HFFc6 (cell line): Measurements from ENCODE around the gene CENPC. TPM values are rescaled to one million over a fixed set of nuclear protein-coding genes. Genes with fewer than 3 reads are reported as not detected.

Experiments
- DNase-seq: peaks from one replicate; pipeline ENCODE4 v3.0.0-alpha.2; 2018
- H3K27ac Mint-ChIP-seq: 2 replicates; pipeline ENCODE4 v1.8.0; 2020; ENCODE audit warnings: mild to moderate bottlenecking, mixed read lengths
- H3K27me3 Mint-ChIP-seq: 2 replicates; pipeline ENCODE4 v1.8.0; 2021; ENCODE audit warnings: mild to moderate bottlenecking, moderate library complexity, mixed read lengths; ENCODE audit not compliant: insufficient read depth
- H3K36me3 Mint-ChIP-seq: 2 replicates; pipeline ENCODE4 v1.8.0; 2021; ENCODE audit warnings: low read depth, mixed read lengths
- H3K4me1 Mint-ChIP-seq: 2 replicates; pipeline ENCODE4 v1.8.0; 2020; ENCODE audit warnings: low read depth, mixed read lengths
- H3K4me3 Mint-ChIP-seq: 2 replicates; pipeline ENCODE4 v1.8.0; 2020; ENCODE audit warnings: mild to moderate bottlenecking, moderate library complexity, mixed read lengths
- H3K9me3 Mint-ChIP-seq: 2 replicates; pipeline ENCODE4 v1.8.0; 2020; ENCODE audit warnings: mild to moderate bottlenecking, mixed read lengths
- total RNA-seq, 6 experiments: library from RNA; stranded (reverse); fragmentation: NEBNext Ultra II Directional; extraction: Animal tissue kit (Norgen Biotek cat#: 25700); gene quantifications; 2 replicates in 1 of 6; 3 replicates in 5 of 6; pipeline ENCODE4 v1.2.3, GENCODE V29; 2021
- TF ChIP-seq, protein P1 (sequence below): fragments of 200-600 bp; sonication (generic); IDR thresholded peaks from 2 replicates; pipeline ENCODE4 v1.5.0; 2021; ENCODE audit warnings: antibody characterized with exemption, mild to moderate bottlenecking

Gene CENPC
- total RNA-seq, 6 experiments from 2014 or later = 8.0 to 9.4 (median 9.0) TPM

DNA sequence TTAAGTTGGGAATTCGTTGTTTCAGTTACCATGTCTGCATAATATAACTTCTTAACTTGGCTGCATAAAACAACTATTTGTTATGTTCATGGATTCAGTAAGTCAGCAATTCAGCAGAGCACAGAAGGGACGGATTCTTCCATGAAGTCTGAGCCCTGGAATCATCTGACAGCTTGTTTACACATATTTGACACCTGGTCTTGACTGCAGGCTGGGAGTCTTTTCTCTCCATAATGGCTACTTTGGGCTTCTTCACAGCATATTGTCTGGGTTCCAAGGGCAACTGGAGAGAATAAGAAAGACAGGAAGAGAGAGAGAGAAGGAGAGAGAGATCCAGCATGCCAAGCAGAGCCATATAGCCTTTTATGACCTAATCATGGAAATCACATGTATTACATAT is 23.1 kb downstream of the CENPC start:
- Mint-ChIP-seq H3K27ac (no peak overlapping the region), H3K36me3 (peaks cover 43% of the 10 kb centered on the region), H3K27me3 (no peaks in the 10 kb centered on the region), H3K4me3 (no peak overlapping the region), H3K9me3 (no peaks in the 10 kb centered on the region), H3K4me1 (peaks cover 28% of the 10 kb centered on the region)
- TF ChIP-seq, protein P1, sequence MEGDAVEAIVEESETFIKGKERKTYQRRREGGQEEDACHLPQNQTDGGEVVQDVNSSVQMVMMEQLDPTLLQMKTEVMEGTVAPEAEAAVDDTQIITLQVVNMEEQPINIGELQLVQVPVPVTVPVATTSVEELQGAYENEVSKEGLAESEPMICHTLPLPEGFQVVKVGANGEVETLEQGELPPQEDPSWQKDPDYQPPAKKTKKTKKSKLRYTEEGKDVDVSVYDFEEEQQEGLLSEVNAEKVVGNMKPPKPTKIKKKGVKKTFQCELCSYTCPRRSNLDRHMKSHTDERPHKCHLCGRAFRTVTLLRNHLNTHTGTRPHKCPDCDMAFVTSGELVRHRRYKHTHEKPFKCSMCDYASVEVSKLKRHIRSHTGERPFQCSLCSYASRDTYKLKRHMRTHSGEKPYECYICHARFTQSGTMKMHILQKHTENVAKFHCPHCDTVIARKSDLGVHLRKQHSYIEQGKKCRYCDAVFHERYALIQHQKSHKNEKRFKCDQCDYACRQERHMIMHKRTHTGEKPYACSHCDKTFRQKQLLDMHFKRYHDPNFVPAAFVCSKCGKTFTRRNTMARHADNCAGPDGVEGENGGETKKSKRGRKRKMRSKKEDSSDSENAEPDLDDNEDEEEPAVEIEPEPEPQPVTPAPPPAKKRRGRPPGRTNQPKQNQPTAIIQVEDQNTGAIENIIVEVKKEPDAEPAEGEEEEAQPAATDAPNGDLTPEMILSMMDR = no peak
- no peak for DNase-seq

DNA sequence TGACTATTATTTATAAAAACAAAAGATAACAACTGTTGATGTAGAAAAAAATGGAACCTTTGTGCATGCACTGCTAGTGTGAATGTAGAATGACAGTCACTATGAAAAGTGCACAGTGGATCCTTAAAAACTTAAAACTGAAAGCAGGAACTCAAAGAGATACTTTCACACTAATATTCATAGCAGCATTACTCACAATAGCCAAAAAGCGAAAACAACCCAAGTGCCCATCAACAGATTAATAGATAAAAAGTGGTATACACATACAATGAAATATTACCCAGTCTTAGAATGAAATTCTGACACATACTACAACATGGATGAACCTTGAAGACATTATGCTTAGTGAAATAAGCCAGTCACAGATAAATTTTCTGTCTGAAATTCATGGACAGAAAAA is 23.8 kb downstream of the CENPC start:
- Mint-ChIP-seq H3K4me1 (peaks cover 28% of the 10 kb centered on the region), H3K36me3 (peaks cover 36% of the 10 kb centered on the region), H3K27ac (no peak overlapping the region), H3K27me3 (no peaks in the 10 kb centered on the region), H3K4me3 (no peak overlapping the region), H3K9me3 (no peaks in the 10 kb centered on the region)
- no peak for DNase-seq
- TF ChIP-seq, protein P1 = no peak

DNA sequence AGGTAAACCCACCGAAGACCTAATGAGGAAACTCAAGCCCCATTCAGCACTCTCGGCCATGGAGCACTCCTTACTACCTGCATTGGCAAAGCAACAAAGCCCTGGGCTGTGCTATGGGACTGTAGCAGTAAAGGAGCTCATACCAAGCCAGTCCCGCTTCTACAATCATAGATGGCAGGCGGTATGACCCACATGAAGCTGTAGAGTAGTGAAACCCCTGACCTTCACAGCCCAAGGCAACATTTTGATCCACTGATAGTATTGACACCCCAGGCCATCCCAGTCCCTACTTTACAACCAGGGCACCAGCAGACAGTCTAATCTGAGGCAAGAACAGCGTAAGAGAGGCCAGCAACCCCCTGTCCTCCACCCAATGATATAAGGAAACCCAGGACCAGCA is 25.2 kb downstream of the CENPC start:
- TF ChIP-seq, protein P1 = no peak
- peaks cover 28% of the 10 kb centered on the region for H3K36me3 Mint-ChIP-seq
- no peak for DNase-seq
- peaks cover 20% of the 10 kb centered on the region for H3K4me1 Mint-ChIP-seq
- no peak overlapping the region for H3K27ac Mint-ChIP-seq
- no peaks in the 10 kb centered on the region for H3K27me3 Mint-ChIP-seq
- H3K9me3 Mint-ChIP-seq = no peaks in the 10 kb centered on the region
- H3K4me3 Mint-ChIP-seq = no peak overlapping the region

DNA sequence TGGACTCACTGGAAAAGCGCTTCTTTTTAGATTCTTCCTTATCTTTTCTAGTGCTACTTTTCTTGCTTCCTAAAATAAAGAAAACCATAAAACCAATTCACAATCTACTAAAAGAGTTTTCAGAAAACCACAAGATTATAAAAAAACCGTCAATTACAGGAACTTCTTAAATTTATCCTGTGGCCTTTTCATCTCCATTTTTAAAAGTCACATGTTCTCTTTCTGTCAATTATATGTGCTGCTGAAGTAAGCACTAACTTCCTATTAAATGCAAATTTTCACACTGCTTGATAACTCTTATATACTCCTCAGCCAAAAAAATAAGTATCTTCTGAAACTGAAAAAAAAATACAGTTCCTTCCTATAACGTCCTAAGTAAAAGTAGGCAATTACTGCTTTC is 32.8 kb downstream of the CENPC start:
- TF ChIP-seq, protein P1 = no peak
- Mint-ChIP-seq H3K36me3 (peaks cover 23% of the 10 kb centered on the region), H3K4me3 (no peak overlapping the region), H3K4me1 (no peaks in the 10 kb centered on the region), H3K9me3 (no peaks in the 10 kb centered on the region), H3K27ac (no peak overlapping the region), H3K27me3 (no peaks in the 10 kb centered on the region)
- DNase-seq = no peak

DNA sequence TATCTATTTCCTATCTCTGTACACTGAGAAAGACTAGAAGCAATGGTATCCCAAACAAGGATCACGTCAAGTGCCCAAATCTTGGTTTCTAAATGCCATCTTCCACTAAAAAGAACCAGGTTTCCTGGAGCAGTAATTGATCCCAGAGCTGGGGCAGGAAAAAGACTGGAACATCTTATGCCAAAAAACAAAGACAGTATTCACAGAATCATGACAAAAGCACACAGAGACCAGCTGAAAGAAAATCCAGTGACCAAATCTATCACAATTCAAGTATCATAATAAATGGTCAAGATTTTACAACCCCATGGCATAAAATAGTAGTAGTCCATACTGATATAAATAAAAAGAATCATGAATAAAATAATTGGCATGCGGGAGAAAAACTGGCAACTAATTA is 44.9 kb downstream of the CENPC start:
- TF ChIP-seq, protein P1 = no peak
- DNase-seq = no peak
- H3K4me1 Mint-ChIP-seq = no peaks in the 10 kb centered on the region
- H3K27me3 Mint-ChIP-seq = no peaks in the 10 kb centered on the region
- no peak overlapping the region for H3K27ac Mint-ChIP-seq
- no peak overlapping the region for H3K4me3 Mint-ChIP-seq
- H3K9me3 Mint-ChIP-seq = no peaks in the 10 kb centered on the region
- peaks cover 32% of the 10 kb centered on the region for H3K36me3 Mint-ChIP-seq

DNA sequence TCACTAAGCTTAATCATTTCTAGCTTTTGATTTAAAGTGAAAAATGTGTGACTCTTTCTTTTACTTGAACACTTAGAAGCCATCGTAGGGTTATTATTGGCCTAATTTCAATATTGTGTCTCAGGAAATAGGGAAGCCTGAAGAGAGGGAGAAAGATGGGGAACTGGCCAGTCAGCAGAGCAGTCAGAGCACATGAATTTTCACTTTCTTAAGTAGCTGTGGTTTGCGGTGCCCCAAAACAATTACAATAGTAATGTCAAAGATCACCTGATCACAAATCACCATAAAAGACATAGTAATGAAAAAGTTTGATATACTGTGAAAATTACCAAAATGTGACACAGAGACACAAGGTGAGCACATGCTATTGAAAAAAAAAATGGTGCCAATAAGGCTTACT is 45.5 kb downstream of the CENPC start:
- H3K4me3 Mint-ChIP-seq = no peak overlapping the region
- DNase-seq = no peak
- no peak overlapping the region for H3K27ac Mint-ChIP-seq

More for the DNA sequence above, 45.5 kb downstream of the CENPC start:
- TF ChIP-seq, protein P1 = no peak
- Mint-ChIP-seq H3K27me3 (no peaks in the 10 kb centered on the region), H3K4me1 (no peaks in the 10 kb centered on the region), H3K36me3 (peaks cover 27% of the 10 kb centered on the region), H3K9me3 (no peaks in the 10 kb centered on the region)
